Ascending aorta (tissue), 2 donors: ENCODE data around the gene FLCN. TPM values are rescaled to one million over a fixed set of nuclear protein-coding genes. Genes with fewer than 3 reads are reported as not detected.

Experiments used
- DNase-seq, 2 donors: peaks; one replicate each; pipeline ENCODE4 v3.0.0-alpha.2; 2019; ENCODE audit warnings: low spot score in 2 of 2
- H3K27ac ChIP-seq, 2 donors: fragments of 200-600 bp; sonication (generic); one replicate each; pipeline ENCODE4 v1.5.1; 2016 to 2017; ENCODE audit warnings: mild to moderate bottlenecking in 1 of 2
- H3K27me3 ChIP-seq: fragments of 200-600 bp; sonication (generic); one replicate; pipeline ENCODE4 v1.5.1; 2017
- H3K36me3 ChIP-seq, 2 donors: fragments of 200-600 bp; sonication (generic); one replicate each; pipeline ENCODE4 v1.5.1; 2016
- H3K4me1 ChIP-seq, 2 donors: fragments of 200-600 bp; sonication (generic); one replicate each; pipeline ENCODE4 v1.5.1; 2016 to 2017; ENCODE audit warnings: mild to moderate bottlenecking in 1 of 2
- H3K4me3 ChIP-seq, 2 donors: fragments of 200-600 bp; sonication (generic); one replicate each; pipeline ENCODE4 v1.5.1; 2016 to 2017; ENCODE audit warnings: mild to moderate bottlenecking in 1 of 2
- H3K9me3 ChIP-seq, 2 donors: fragments of 200-600 bp; sonication (generic); one replicate each; pipeline ENCODE4 v1.5.1; 2016
- CTCF ChIP-seq, 3 experiments: fragments of 200-600 bp in 2 of 3; fragments of 450-650 bp in 1 of 3; sonication (generic) in 2 of 3; IDR thresholded peaks; one replicate each; pipeline ENCODE4 v1.5.1; 2016 to 2019; ENCODE audit warnings: antibody characterized with exemption in 3 of 3, mild to moderate bottlenecking in 1 of 3, moderate library complexity in 1 of 3
- intact Hi-C: fragments of 100-400 bp; cut with DNase I; formaldehyde crosslinking; loops from one replicate; pipeline ENCODE4 v1.15.1; 2023
- total RNA-seq: library from RNA; depleted of rRNA; stranded (reverse); fragments of >200 nt; gene quantifications from one replicate; pipeline ENCODE4 v1.1.0, GENCODE V29; 2016

The FLCN gene
- total RNA-seq, 1 donor from 2014 or later, result 48.6 TPM

DNA sequence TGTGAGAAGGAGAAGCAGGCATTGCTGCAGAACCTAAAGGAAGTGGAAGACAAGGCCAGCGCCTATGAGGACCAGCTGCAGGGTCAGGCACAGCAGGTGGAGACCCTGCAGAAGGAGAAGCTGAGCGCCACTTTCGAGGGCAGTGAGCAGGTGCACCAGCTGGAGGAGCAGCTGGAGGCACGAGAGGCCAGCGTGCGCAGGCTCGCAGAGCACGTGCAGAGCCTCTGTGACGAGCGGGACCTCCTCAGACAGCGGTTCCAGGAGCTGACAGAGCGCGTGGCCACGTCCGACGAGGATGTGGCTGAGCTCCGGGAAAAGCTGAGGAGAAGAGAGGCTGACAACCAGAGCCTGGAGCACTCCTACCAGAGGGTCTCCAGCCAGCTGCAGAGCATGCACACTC, 72.3 kb downstream of the FLCN start:
- Histone ChIP-seq H3K4me3 (no peak overlapping the region), H3K9me3 (no peaks in the 10 kb centered on the region), H3K27me3 (no peaks in the 10 kb centered on the region), H3K36me3 (peaks cover 76 to 90% of the 10 kb centered on the region in 2 donors), H3K4me1 (no peaks in the 10 kb centered on the region), H3K27ac (no peak overlapping the region)
- intact Hi-C loops, result no loop called here
- no peak for DNase-seq
- no peak for TF ChIP-seq CTCF (IDR thresholded peaks at IDR 0.05)

GRCh38 chr17:17164156-17164555, 72.8 kb downstream of the FLCN start:
- H3K4me1 ChIP-seq, result no peaks in the 10 kb centered on the region
- H3K9me3 ChIP-seq, result no peaks in the 10 kb centered on the region
- no peak overlapping the region for H3K27ac ChIP-seq
- TF ChIP-seq CTCF (IDR thresholded peaks at IDR 0.05), result no peak
- no peaks in the 10 kb centered on the region for H3K27me3 ChIP-seq
- H3K4me3 ChIP-seq, result no peak overlapping the region
- H3K36me3 ChIP-seq, result peaks cover 79 to 90% of the 10 kb centered on the region in 2 donors
- no peak for DNase-seq
- intact Hi-C loops, result no loop called here

Other genes starting within 250 kb of the FLCN start
- gene MPRIP, start 194.7 kb downstream of the FLCN start, total RNA-seq, result 246 TPM
- 0.32 TPM for gene PLD6, start 30.8 kb downstream of the FLCN start, total RNA-seq
- 36.6 TPM for gene COPS3, start 44.1 kb upstream of the FLCN start, total RNA-seq
- 4.6 TPM for gene NT5M, start 66.2 kb upstream of the FLCN start, total RNA-seq
- gene MED9, start 239.8 kb upstream of the FLCN start, total RNA-seq, result 16.9 TPM